Measurements from ENCODE around the gene UTP14A.

UTP14A gene

GRCh38 chrX:129953881-129954280, 47.9 kb downstream of the UTP14A start:
- DNase-seq, result no peak

GRCh38 chrX:129954804-129955203, 48.8 kb downstream of the UTP14A start:
- DNase-seq, result no peak

GRCh38 chrX:129955682-129956081, 49.7 kb downstream of the UTP14A start:
- no peak for DNase-seq

DNA sequence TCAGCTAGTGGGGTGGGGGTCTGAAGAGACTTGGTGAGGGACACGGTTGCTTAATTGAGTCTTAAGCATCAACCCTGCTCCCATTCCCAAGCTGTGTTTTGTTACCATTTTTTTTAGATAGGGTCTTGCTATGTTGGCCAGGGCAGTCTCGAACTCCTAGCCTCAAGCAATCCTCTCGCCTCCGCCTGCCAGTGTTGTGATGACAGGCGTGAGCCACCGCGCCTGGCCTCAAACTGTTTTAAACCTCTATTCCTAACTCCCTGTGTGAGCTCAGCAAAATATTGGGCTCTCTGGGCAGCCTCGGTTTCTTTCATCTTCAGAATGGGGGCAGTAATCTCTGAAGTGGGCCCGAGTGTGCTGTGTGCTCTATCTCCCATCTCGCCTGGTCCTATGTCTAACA, 50.2 kb downstream of the UTP14A start:
- no peak for DNase-seq

DNA sequence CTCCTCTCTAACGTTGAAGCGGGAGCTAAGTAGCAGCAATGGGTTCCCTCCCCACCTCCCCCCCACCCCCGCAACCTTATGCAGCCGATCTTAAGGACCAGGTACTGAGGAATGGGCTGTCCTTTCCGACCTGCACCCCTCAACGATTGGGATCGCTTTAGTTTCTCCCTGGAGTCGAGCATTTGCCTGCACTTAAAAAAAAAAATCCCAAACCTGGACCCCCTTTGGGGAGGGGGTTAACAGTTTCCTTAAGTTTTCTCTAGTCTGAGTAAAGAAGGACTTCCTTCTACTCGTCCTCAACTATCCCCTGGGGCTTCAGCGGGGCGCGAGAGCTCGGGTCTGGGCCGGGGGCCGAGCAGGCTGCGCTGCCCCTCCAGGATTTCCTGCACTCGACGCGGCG, 50.8 kb downstream of the UTP14A start:
- no peak for DNase-seq

GRCh38 chrX:129957241-129958082, 51.5 kb downstream of the UTP14A start:
- DNase-seq, result peak; percentile 62 to 66

DNA sequence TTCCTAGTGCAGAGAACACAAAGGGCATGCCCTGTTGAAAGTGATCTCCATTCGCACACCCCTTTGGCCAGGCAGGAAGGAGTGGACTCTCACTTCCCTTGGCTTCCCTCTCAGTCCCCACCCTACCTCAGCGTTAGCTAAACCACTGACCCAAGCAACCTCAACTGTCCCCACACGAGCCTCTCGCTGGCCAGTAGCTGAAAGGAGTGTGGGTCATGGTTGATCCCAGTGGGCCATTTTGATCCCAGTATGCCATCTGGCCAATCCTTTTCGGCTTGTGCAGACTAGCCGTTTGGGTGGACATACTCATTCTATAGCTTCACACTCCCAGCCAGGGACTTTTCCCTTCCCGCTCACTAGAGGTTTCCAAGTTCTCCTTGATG, 52.1 kb downstream of the UTP14A start:
- no peak for DNase-seq

DNA sequence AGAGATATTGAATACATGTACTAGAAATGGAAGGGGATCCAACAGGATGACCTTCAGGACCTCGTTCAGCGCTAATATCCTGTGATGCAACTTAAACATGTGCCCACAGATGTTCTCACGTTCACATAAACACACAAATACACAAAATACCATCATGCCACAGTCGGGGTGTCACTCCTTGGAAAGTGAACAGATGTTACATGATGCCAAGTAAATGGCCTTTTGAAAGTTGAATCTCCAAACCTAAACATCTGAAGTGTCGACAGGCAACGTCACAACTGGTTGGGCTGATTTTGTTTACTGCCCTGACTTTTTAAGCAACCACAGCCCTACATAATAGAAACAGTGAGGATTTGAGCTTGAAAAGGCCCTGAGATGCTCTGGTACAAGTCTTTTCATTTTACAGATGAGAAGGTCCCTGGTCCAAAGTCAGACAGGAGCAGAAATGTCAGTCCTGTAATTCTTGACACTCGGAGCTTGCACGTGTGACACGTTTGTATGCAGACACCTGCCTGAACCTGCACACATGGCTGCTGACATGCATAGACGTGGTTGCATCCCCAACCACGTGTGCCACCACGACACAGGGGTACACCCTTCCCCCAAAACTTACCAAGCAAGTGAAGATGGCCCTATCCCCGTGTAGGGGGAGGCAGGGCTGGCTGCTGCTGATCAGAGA, 53.0 kb downstream of the UTP14A start:
- no peak for DNase-seq

DNA sequence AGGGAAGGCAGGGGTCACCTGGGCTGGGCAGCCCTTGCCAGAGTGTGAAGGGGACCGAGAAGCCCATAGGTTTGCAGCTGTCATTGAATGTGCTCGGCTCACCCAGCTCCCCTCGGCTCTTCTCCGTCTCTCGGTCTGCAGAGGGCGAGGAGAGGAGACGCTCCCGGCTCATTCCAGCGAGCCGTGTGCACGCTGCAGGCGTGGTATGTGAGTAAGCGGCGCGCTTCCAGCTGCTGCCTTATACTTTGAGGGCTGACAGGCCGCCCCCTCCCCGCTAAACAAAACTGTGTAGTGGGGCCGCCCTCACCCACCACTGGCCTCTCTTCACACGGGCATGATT, 53.5 kb downstream of the UTP14A start:
- DNase-seq, result no peak

- peak; percentile 53 to 64 for DNase-seq
These were observed 55.5 kb downstream of the UTP14A start for GRCh38 chrX:129961180-129962083.

DNA sequence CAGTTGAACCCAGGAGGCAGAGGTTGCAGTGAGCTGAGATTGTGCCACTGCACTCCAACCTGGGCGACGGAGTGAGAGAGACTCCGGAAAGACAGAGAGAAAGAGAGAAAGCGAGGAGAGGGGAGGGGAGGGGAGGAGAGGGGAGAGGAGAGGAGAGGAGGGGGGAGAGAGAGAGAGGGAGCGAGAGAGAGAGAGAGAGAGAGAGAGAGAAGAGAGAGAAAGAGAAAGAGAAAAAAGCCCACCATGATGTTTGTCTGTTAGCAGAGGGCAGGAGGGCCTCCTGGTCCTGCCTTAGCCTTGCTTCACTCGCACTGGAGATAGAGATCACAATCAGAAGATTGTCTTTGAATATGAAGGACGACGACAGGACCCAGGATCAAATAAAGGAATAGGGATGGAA, 57.8 kb downstream of the UTP14A start:
- no peak for DNase-seq

- no peak for DNase-seq
These were observed 59.2 kb downstream of the UTP14A start for GRCh38 chrX:129965166-129965565.

DNA sequence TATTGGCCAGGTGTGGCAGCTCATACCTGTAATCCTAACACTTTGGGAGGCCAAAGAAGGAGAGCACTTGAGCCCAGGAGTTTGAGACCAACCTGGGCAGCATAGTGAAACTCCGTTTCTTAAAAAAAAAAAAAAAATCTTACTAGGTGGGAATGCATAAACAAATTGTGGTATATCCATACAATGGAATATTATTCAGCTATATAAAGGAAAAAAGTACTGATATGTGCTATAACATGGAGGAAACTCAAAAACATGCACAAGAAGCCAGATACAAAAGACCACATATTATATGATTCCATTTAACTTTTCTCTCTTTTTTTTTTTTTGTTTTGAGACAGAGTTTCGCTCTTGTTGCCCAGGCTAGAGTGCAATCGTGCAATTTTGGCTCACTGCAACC, 63.0 kb downstream of the UTP14A start:
- DNase-seq, result no peak

GRCh38 chrX:129976441-129976840, 70.5 kb downstream of the UTP14A start:
- no peak for DNase-seq

Measured in AML-193 (cell line).